Right forelimb (tissue), 1 donor: ENCODE data around the gene HES2.
"Not testable (repeated sequence)": the region's sequence is repeated elsewhere in the genome, so short reads cannot be mapped to it uniquely, and the experiment has no call there.

ENCODE experiments used
- DNase-seq: peaks from one replicate; pipeline ENCODE4 v3.0.0-alpha.2; 2018

HES2 gene

DNA sequence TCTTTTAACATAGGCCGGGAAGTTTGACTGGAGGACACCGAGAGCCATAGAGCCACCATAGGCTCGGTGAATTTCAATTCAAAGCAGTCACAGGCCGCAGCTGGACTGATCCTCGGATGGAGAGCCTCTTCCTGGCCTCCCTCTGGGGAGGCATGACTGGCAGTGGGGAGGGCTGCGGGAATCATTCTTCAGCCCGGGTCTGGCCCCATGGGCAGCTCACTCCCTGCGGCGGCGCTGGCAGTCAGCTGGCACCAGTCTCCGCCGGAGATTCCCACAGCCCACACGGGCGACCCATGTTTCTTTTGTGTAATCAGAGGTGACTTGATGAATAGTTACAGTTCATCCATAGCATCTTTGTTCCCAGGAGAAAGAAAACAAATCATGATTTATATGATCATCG lies 15.4 kb upstream of the HES2 start:
- DNase-seq, result no peak

DNA sequence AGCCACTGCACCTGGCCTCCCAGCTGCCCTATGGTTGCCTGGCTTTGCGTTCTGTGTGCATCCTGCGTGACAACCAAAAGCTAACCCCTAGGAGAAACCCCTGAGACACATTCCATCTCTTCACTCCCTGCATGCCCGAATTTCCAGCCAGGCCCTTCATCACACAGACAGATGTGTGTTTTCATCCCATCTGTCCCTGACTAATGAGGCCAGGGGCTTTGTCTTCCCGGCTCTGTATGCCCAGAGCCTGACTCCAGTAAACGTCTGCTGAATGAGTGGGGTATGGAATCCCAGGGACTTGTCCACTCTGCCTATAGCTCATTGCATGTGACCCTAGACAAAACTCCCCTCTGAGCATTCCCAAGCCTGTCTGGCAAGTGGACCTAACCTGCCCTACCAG lies 14.5 kb upstream of the HES2 start:
- DNase-seq, result no peak

DNA sequence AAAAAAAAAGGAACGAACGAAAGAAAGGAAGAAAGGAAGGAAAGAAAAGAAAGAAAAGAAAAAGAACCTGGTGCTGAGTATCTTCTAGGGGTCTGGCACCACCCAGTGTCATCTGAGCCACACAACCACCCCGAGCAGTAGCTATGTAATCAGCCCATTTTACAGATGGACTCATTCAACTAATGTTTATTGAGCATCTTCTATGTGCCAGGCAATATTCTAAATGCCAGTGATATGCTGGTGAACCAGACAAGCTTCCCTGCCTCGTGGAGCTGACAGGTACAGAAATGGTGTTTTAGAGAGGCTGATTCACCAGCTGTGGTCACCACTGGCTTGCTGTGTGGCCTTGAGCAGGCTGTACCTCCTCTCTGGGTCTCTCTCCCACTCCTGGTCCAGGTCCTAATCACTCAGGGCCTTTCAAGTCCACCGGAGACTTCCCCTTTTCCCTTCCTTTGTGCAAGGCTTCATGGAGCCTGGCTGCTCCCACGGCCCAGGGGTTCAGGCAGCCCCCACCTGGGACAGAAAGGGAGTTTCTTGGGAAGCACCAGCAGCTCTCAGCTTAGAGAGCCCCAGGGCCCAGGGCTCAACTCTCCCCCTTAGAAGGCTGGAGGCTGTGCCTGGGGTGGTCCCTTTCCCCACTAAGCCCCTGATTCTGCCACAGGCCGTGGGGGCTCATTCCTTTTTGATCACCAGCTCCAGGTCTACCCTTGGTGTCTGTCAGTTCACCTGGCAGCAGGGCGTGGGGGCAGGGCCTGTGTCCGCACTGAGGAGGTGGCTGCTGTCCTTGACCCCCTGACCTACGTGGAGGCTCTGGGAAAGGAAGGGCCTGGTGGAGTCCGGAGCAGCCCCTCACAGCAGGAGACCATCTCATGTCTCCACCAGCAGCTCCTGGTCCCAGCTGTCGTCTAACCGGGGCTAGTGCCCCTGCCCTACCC lies 12.2 kb upstream of the HES2 start:
- not testable (repeated sequence) for DNase-seq

DNA sequence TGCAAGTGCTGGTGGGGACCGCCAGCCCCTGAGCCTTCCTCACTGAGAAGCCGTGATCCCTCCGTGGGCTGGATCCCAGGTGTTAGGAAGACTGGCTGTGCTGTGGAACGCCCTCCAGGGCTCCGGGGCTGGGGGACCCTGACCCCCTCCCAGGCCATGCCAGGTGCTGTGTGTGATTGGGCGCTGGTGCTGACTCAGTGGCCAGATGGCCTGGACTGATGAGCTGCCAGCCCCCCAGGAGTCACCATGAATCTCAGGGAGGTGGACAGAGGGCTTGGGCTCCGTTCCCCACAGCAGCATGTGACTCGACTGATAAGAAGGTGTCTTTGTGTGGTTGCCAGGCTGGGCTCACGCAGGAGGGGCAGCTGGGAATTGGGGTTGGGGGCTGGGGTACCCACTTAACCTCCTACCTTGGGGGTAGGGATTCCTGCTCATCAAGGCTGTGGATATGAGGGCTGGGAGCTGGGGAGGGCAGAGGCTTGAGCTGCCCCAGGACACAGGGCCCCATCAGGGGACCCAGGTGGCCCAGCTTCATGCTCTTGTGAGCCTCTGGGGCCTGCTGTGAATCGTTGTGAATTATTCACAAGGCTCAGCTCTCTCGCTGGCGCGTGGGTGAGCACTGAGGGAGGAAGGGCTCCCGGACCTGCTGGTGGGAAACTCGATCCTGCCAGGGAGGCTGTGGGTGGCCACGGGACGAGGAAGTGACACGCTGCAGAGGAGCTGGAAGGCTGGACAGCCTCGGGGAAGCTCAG lies 10.1 kb upstream of the HES2 start:
- DNase-seq, result not testable (repeated sequence)

DNA sequence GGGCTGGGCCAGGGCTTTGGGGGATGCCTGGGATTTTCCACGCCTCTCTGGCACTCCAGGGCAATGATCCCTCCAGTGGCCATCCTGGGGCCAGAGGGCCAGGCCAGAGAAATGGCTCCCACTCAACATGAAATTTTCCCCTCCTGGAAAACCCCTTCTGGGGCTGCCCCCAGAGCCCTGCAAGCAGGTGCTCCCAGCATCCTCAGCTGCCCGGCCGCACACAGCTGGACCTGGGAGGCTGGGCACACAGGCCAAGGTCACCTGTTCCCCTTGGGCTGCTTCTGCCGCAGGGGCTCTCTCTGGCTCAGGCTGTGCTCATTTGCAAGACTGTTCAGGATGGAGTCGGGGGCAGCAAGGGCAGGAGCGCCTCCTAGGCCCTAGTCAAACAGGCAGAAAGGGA lies 8.7 kb upstream of the HES2 start:
- not testable (repeated sequence) for DNase-seq

DNA sequence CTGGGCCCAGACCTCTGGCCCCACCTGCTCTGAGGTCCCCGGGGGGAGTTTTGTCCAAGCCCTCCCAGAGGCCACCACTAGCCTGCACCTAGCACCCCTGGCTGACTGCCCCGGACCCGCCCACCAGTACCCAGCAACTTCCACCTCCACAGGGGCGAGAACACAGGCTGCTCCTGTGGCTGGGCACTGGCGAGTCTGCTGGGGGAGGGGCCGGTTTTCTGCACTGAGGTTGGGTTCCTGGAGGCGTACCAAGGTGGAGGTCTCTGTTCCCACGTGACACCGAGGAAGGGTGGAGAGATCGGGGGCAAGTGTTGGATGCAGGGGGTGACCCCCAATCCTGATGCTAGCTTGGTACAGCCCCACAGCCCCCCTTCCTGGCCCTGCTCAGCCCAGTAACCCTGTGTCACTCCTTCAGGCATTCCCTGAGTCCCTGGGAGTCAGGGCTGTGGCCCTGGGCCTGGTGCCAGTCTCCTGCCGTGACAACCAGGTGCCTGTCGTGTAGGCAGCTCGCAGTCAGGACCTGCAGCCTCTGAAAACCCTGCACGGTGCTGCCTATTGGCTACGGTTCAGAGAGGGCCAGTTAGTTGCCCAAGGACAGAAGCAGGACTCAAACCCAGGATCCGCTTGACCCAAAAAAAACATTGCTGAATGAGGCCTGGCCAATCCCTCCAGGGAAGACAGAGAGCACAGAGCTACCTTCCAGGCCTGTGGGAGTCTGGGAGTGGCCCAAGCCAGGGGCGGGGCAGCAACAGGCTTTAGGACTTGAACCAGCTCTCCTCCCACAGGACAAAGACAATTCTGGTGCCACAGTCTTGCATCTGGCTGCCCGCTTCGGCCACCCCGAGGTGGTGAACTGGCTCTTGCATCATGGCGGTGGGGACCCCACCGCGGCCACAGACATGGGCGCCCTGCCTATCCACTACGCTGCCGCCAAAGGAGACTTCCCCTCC lies 8.0 kb upstream of the HES2 start:
- DNase-seq, result no peak

DNA sequence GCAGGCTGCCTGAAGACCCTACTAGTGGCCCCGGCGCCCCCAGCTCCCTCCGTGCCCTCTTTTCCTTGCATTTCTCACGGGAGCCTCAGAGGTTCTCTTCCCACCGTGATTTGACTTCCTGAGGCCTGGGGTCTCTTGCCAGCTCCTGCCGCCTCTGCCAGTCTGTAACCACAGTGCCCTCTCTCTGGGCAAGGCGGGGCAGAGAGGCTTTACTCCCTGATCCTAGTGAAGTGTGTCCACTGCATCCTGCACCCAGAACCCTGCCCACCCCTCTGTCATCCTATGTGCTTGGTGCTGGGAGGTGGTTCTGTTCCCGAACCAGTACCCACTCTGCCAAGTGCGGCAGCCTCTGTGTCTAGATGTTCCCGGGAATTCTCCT lies 7.2 kb upstream of the HES2 start:
- no peak for DNase-seq

DNA sequence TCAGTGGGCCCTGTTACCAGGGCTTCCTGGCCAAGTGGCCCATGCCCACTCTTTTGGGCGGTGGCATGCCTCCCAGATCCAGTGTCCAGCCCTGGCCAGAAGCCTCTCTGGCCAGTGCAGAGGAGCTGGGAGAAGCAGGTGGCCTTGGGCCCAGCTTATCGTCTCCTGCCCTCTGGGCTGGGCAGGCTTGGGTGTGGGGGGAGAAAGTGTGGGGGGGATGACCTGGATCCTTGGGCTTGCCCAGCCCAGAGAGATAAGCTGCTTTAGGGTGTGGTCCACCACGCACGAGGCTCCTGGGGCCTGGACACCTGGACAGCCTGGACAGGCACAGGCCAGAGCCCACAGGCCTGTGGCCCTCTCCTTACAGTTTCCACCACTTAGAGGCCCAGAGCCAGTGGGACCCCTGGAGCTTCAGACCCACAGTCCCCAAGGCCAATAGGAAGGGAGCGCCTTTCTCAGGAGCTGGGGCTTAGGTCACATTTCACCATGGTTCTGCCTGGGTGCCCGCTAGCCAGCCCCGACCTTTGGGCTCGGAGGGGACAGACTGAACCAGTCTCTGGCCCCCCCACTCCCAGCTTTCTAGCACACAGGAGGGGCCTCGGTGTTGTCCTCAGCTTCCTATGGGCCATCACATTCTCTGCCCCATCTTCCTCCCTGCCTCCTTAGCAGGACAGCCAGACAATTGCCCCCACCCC lies 6.7 kb upstream of the HES2 start:
- DNase-seq, result no peak

DNA sequence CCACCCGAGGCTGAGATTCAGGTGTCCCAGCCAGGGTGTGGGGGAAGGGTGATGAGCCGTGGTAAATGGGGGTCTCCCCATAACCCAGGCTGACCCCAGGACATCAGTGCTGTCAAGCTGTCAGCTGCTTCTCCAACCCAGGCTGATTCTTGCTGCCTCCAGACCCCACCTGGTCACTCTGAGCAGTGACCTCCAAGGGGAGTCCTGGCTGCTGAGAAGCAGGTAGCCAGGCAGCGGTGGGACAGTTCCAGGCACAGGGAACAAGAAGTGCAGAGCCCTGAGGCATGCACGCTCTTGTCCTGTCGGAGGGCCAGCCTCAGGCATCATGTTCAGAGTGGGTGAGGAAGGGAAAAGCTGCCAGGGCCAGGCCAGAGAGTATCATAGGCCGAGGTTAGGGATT lies 5.9 kb upstream of the HES2 start:
- no peak for DNase-seq

DNA sequence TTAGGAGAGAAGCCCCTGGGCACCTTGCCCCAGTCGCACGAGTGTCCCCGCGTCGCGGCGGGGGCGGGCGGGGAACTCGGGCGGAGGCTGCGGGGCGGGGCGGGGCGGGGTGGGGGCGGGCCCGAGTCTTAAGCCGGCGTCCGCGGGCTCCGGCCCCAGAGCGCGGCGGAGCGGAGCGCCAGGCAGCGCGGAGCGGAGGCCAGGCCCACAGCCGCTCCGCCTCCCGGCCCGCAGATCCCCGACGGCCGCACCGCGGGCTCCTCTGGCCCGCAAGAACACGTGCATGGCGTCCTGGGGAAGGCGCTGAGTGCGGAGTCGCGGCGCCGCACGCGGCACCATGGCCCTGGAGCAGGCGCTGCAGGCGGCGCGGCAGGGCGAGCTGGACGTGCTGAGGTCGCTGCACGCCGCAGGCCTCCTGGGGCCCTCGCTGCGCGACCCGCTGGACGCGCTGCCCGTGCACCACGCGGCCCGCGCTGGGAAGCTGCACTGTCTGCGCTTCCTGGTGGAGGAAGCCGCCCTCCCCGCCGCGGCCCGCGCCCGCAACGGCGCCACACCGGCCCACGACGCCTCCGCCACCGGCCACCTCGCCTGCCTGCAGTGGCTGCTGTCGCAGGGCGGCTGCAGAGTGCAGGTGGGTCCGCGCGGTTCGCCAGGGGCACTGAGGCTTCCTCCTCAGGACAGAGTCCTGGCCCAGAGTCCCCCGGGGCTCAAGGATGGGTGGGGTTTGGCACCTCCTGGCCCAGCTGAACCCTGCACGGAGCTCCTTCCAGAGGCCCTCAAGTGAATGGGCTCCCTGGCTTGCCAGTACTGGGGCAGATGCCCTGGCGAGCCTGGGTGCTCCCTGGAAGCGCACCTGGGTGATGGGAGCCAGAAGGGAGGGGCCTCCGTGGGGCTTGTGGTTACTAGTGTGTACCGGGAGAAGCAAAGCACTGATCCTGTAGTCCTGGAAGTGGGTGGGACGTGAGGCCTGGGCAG lies 5.2 kb upstream of the HES2 start, which contains the start of gene ESPN:
ESPN (plus strand) TSS at position 158 of the 975 bp plus-strand sequence; CDS start at position 338, 180 bp downstream.
- DNase-seq, result no peak

DNA sequence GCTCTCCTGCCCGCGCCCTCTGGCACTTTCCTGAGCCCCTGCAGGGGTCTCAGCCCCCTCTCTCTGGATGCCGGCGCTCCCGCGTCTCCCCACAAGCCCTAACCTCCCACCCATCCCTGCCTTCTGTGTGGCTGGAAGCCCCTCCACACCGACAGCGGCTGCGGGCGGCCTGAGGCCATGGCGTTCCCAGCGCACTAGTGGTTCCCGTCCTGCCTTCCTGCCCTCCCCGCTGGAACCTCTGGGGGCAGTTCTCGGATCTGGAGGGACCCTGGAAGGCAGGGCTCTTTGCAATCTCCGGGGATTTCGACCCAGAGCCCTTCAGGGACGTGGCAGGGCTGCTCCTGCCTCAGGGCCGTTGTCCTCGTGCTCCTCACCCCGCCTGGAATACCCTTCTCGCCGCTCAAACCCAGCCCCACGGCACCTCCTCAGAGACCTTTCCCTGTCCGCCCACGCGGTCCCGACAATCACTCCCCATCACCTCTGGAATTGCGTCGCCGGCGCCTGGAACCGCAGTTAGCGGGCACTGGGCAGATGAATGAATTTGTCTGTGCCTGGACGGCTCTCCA lies 4.4 kb upstream of the HES2 start:
- DNase-seq, result no peak

DNA sequence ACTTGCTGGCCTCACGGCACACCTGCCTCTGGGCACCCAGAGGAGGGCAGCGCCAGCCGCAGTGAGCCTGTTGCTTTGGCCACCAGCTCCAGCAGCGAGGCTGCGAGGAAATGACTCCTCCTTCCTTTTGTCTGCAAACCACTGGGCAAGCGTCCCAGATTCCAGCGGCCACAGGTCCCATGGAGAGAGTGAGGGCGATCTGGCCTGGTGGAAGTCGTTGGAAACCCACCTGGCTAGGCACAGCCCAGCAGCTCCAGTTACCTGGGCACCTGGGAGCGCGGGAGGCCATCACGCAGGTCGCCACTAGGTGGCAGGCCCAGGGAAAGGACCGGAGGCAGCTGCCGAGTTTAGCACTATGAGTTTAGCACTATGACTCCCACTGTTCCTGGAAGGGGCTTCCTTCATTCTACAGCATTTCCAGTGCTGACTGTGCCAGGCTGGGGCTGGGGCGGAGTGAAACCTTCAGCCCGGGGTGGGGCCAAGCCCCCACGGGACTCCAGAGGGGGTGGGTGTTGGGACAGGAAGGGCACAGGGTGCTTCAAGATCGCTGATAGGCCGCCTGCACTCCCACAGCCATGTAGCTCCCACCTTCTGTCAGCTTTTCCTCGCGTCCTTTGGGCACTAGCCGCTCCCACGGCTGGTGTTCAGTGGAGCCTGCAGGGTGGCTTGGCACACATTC lies 3.7 kb upstream of the HES2 start:
- no peak for DNase-seq

DNA sequence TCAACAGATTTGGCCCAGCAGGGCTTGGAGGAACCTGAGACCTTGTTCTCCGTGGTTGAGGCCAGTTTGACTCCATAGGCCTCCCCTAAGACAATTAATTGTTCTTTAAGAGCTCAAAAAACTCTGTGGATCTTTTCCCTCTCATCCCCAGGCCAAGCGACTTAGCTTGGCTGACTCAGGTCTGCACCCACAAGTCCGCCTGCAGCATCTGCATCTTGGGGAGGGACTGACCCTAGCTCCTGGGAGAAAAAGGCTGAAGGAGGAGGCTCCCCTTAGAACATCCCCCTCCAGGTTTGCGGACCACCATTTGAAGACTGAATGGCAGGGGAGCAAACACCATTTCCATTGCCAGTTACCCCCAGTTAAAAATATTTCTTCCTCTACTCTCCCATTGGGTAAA lies 1.5 kb upstream of the HES2 start:
- no peak for DNase-seq

DNA sequence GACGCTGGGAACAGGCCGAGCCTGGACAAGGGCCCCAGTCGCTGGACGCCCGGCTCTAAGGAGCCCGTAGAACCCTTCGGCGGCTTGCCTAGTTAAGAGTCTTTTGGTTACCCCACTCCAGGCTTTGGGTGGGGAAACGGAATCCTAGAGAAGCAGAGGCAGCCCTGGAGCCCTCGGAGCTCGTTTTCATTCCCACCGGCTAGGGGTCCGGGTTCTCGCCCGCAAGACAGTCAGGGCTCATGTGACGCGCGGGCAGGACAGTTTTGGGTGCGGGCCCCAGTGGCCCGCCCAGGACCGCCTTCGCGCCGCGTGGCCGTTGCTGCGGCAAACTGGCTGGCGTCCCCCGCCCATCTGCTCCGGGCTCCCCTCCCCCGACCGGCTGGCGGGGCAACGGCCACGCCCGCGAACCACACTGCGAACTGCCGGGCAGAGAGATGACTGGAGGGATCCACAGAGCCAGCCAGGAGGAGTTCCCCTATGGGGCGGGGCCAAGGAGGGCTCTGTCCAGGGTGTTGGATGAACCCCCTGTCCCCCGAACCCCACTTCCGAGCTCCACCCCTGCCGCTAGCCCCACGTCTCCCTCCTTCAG lies 829 bp upstream of the HES2 start:
- no peak for DNase-seq

DNA sequence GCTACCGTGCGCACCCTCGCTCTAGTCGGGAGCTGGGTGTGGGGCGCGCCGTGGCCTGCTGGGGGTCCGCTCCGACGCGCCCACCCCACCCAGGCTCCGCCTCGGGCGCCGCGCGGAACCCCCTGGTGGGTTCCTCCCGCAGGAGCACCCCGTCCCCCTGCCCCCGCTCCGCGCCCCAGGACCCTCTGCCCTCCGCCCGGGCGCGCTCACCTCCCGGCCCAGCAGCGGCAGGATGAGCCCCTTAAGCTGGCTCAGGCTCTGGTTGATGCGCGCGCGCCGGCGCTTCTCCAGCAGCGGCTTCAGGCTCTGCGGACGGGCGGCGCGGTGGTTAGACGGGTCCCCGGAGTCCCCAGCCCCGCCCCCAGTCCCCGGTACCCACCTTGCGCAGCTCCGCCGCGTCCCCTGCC lies 319 bp downstream of the HES2 start:
- no peak for DNase-seq

DNA sequence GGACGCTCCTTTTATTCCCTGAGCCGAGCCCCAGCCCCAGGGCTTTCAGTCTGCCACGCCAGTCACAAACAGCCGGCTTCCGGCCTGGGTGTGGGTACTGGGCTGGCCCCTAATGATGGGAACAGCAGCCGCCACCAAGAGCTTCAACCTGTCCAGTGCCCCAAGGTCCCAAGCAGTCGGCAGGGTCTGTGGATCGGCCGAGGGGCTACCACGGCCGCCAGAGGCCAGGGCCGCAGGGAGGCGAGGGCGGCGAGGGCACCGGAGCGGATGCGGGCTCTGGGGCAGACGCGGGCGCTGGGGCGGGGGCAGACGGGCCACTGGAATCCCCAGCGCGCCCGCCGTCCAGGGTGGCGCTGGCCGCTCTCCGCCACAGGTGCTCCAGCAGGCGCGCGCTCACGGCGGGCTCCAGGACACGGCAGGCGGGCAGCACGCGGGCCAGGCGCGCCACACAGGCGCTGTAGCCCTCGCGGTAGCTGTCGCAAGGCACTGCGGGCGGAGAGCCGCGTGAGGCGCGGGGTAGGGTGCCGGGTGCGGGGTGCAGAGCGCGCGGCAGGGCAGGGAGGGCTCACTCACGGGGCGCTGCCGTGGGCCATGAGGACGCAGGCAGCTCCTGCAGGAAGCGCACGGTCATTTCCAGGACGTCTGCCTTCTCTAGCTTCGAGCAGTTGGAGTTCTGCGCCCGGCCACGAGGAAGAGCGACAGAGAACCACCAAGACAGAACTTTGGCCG lies 887 bp downstream of the HES2 start:
- no peak for DNase-seq

DNA sequence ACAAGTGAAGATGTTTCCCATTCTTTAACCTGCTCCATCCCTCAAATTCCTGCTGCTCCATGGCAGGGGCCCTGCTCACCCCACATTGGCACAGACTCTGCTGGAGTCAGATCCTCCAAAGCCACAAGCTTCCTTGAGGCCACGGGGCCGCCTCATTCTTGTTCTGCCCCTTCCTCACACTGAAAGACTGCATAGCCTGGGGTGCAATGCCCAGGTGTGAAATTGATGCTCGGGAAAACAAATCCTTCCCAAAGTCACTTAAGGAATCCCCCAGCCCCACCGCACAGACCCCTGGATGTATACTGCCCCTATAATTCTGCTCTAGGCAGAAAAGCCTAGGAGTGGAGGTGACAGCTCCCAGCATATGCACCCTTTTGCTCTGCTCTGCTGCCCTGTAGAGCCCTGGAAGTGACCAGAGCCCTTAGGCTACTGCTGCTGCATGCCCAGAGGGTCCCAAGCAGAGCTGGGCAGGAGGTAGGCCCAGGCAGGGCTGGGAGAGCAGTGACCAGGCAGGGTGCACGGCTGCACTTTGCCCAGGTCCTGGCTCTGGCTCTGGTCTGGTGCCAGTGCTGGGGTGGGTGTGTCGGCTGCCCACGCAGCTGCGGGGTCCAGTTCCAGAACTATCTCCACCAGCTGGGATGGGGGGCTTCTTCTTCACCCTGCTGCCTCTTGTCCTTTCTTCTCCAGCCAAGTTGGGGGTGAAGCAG lies 1.6 kb downstream of the HES2 start:
- DNase-seq, result no peak

DNA sequence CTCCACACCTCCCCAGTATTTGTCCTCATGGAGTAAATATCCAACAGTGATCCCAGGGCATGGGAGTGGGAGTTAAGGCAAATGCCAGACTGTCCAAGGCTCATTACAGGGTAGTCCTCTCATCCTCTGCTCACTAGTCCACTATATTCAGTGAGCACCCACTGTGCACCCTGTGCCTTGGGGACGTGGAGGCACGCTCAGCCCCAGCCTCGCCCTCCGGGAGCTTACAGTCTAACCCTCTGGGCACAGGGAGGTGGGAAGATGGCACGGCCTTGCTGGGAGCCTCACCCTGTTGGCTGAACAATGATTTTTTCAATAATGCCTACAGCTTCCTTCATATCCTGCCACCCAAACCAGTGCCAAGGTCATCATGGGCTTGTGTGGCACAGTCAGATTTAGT lies 2.8 kb downstream of the HES2 start:
- no peak for DNase-seq
